GM21529 (cell line): Measurements from ENCODE around the gene KCNQ1OT1.

ENCODE experiments used
- ATAC-seq: cut with Tn5 transposase; IDR thresholded peaks from one replicate; pipeline ENCODE4 v1.9.1; 2021; ENCODE audit not compliant: unreplicated experiment

The KCNQ1OT1 gene

DNA sequence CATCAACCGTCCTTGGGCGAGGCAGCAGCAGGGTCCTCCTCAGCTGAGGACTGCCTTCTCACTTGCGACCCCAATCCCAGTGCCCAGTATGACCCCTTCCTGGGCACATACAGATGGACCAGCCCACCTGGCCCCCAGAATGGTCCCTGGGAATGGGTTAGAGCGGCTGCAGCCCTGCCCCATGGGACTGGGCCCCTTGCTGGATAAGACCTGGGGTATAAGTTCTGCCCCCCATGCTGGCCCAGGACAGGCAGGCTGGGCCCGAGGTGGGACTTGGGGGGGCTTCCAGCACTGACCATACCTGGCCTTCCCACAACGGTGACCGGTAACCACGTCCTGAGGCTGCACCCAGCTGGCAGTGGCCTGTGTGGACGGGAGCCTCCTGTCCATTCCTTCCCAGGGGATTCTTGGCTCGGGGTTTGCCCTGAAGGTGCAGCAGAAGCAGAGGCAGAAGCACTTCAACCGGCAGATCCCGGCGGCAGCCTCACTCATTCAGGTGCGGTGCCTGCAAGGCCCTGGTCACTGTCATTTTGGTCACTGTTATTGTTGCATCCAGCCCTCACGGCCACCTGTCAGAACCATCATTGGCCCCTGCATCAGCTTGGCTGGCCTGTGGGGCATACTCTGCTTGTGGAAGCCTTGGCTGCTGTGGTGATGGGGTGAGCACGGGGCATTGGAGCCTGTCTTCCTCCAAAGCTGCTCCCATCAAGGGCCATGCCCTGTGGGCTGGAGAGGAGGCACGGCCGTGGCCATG lies 114.8 kb downstream of the KCNQ1OT1 start:
- ATAC-seq = no peak

DNA sequence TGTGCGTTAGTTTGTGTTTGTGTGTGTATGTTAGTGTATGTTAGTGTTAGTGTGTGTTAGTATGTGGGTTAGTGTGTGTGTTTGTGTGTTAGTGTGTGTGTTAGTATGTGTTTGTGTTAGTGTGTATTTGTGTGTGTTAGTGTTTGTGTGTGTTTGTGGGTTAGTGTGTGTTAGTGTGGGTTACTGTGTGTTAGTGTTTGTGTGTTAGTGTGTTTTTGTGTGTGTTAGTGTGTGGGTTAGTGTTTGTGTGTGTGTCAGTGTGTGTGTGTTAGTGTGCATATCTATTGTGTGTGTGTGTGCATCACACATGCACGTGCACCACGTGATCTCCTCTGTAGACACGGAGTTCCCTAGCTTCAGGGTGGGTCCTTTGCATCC lies 115.4 kb downstream of the KCNQ1OT1 start:
- ATAC-seq = no peak

DNA sequence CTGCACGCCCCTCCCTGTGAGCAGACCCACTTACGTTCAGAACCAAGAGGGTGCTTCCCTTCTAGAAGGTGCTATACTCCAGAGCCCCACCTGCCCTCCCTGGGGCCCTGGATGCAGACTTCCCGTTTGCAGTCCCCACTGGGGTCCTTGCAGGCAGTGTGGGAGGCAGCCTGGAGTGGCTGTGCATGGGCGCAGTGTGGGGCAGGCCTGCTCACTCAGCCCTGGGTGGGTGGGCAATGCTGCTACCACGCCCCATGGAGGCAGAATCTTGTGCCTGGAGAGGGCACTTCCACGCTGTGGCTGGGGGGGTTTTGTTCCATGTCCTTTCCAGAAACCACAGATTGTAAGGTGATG lies 116.2 kb downstream of the KCNQ1OT1 start:
- no peak for ATAC-seq

DNA sequence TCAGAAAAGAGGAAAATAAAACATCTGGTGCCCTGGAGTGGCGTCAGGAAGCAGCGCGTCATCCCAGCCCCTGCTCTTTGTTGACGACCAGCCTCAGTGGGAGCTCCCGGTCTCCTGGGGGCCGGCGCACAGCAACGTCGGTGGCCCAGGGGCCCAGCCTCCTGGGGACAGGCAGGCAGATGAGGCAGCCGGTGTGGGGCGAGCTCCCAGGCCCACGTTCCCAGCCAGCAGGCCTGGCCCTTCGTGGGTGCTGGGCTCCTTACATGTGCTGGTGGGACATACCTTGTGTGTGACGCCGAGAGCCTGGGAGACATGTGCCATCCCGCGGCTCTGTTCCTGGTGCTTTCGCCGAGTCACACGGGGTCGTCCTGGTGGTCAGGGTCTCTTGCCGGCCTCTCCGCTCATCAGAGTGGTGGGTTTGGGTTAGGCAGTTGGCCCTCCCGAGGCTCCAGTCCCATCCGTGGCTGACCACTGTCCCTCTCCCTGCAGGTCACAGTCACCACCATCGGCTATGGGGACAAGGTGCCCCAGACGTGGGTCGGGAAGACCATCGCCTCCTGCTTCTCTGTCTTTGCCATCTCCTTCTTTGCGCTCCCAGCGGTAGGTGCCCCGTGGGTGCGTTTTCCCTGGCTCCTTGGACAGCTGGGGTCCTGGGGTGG lies 116.7 kb downstream of the KCNQ1OT1 start:
- ATAC-seq = no peak

DNA sequence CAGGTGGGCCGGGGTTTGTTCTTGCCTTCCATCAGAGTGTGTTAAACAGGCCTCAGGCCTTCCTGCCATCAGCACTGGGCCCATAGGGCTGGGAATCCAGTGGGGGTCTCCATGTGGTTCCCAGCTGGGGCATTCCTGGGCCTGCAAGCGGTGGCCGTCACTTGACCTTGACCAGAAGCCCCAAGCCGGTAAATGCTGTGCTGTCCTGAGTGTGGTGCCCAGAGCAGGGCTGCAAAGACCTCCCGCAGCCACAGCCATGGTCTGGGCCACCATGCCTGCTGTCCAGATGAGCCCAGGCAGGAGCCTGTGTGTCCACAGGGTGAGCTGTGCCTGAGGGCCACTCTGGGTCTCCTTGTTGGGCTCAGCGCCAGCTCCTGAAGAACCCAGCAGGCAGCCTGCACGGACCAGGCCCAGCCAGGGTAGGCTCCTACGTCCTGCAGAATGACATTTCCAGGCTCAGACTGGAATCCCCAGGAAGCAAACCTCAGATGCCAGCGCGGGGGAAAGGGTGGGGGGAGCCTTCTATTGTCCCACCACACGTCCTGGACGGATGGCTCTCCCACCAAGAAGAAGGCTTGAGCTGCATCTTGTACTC lies 117.3 kb downstream of the KCNQ1OT1 start:
- no peak for ATAC-seq

DNA sequence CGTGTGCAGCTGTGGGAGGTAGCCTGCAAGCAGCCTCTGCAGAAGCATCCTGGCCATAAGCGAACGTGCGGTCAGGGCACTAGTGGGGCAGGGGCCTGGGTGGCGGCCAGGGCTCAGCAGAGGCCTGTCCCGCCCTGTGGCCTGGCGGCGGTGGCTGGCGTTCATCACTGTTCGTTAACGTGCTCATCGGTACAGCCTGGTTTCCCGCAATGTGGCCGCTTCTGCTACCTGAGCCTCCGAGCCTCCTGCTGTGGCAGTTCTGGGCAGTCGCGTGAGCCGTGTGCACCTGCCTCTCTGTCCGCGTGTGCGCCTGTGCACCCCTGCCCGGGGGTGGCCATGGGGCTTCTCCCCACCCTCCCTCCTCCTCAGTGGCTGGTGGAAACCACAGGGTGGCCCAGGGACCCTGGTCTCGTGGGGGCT lies 117.9 kb downstream of the KCNQ1OT1 start:
- no peak for ATAC-seq

DNA sequence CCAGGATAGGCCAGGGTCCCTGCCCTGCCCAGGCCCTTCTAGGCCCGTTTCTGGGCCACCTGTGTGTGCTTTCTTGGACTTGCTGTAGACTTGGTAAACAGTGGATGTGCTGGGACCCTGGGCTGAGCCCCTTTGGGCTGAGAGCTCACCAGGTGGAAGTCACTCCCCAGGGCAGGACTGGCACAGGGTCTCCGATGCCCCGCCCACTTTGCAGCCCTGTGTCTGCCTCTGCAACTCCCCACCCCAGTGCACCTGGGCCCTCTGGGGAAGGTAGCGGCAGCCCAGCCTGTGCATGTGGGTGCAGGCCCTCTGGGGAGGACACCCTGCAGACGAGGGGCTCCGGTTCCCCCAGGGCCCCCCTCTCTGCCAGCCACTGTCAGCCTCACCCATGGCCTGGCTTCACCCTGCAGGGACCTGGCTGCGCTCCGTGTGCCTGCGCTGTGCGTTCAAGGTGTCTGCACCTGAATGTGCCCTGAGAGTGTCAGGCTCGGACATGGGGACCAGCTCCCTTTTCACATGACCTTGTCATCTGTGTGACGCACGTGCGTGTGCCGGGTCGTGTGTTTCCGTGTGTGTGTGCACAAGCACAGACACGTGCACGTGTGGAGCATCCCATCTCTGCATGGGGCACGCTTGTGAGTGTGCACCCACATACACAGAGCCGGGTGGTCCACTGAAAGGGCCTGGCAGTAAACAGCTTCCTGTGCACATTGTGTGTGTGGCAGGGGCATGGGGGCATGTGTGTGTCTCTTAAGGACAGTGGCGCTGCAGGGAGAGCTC lies 118.5 kb downstream of the KCNQ1OT1 start:
- no peak for ATAC-seq

DNA sequence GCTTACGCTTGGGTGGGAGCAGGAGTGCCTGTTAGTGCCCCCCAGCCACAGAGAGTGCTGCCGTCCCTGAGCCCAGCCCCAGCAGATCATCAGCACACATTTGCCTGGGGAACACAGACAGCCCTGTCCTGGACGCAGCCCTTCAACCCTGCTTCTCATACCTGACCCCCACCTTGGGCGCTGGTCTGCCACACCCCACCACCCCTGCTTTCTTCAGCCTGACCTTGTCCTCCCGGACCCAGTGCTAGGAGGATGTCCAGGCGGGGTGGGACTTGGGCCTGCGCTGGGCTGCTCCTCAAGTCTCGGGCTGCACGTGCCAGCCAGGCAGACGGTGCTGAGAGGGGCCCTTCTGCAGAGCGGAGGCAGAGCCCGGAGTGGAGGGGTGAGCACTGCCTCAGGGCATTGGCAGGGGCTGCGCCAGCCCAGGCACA lies 119.2 kb downstream of the KCNQ1OT1 start:
- ATAC-seq = no peak

DNA sequence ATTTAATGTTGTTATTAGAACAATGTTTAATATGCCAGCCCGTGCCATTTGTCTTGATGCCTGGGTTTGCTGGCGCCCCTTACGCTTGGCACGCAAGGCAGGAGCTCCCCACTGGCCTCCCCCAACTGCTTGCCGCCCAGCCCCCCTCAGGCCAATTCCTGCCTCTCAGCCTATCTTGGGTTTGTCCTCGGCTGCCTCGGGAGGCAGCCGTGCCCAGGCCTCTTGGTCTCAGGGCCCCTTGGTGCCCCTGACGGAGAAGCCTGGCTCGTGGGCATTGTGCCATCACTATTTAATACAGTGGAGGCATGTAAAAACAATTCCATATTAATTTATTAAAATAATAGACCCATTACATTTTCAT lies 119.8 kb downstream of the KCNQ1OT1 start:
- ATAC-seq = no peak

DNA sequence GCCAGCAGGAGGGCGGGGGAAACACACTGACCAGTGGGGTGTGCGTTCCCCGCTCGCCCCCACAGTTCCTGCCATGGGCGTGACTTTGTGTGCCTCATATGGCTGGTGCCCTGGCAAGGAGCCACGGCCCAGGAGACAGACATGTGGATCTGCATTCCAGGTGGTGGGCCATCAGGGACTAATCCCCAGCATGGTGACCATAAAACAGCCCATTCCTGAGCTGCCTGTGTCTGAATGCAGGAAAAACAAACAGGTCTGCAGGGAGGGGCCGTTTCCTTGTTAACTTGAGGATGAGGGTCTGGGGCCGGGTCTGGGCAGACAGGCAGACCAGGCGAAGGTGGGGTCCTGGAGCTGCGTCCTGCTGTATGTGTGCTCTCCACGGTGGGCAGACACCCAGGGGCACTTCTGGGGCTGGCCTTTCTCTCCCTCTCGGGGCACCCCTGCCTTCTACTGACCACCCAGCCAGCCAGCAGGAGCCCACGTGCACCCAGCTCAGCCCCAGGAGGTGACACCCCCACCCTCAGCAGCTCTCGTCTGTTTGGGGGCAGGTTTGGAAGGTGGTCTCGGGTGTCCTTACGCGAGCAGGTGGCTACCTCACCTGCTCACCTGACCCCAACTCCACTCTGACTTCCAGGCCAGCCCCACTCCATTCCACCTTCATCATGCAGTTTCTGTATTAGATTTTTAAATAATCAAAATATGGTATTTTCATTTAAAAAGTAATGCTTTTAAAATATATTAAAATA lies 120.3 kb downstream of the KCNQ1OT1 start:
- no peak for ATAC-seq

DNA sequence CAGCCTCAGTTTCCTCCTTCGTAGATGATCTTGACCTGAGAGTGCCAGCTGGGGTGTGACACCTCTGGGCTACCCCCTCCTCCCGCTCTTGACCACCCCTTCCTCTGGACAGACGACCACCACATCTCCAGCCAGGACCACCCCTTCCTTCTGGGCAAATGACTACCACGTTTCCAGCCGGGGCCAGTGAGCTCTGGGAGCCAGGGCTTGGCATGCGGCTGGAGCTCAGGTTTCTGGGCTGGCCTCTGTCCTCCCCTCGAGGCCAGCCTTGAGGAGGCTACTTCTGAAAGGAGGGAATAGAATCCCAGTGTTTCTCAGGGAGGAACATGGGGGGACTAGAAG lies 120.9 kb downstream of the KCNQ1OT1 start:
- ATAC-seq = no peak

DNA sequence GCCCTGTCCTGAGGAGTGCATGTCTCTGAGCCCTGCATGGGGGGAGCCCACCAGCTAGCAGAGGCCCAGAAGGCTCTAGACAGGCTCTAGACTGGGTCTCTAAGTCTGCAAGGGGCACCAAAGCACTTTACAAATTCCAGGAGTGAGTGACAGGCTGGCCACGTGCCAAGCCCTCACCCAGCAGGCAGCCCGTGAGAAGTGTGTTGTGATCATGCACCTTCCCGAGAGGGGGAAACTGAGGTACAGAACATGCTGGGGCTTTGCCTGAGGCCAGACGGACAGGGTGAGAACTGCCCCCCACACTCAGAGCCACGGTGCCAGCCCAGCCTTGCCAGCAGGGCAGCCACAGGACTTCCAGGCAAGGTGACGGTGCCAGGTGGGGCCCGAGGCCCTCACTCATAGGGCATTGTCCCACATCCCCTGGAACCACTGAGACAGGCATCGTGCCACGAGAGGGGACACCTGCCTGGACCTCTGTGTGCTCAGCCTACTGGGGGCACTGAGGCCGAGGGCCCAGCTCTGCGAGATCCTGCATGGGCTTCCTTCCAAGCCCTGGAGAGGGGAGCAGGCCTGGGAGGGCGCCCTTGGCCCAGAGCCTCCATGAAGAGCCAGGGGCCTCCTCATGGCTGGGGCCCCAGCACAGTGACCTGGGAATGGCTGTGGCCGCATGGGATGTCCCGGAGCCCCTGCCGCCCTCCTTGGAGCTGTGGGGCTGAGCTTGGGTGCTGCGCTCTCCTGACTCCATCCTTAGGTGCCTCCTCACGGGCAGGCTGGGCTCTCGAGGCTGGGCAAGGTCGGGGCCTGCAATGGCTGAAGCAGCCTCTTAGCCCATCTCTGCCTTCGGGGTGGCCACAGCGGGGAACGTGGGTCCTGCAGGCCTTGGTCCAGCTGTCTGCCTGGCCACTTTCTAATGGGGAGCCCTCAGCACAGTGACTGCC lies 121.5 kb downstream of the KCNQ1OT1 start:
- ATAC-seq = no peak

DNA sequence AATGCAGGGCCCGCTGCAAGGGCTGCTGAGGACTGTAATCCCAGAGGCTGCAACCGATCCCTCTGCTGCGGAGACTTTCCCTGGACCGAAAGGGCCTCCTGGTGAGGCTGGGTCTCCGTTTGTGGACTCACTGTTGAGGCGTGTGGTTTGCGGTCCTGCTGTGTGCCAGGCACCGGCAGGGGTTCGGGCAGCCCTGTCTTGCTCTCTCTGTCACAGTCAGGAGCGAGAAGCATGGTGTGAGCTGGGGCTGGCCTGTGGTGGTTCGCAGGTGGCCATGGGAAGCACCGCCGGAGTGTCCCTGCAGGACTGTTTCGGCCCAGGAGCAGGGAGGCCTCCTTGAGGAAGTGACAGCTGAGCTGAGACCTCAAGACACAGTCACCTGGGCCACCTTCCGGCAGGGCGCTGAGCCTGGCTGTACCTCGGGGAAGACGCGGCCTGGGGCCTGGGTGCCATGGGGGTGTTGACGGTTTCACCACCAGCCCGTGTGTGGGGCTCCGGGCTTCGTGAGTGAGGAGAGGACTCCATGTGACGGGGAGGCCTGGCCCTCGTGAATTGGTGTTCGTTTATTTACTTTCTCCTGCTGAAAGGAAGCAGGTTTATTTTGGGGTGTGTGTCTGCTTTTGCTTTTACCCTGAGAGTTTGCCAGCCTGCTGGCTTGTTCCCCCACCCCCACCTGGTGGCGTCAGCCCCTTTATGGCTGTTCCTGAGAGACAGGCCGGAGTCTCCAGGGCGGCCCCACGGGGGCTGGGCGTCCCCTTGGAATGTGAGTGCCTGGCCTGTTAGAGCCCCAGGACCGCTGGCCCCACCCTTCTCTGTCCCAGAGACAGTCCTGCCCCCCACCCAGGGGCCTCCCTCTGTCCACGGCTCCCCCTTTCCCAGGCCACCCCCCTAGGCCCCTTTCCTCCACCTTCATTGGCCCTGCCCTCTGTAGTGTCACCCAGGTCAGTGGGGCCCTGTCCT lies 122.5 kb downstream of the KCNQ1OT1 start:
- no peak for ATAC-seq

DNA sequence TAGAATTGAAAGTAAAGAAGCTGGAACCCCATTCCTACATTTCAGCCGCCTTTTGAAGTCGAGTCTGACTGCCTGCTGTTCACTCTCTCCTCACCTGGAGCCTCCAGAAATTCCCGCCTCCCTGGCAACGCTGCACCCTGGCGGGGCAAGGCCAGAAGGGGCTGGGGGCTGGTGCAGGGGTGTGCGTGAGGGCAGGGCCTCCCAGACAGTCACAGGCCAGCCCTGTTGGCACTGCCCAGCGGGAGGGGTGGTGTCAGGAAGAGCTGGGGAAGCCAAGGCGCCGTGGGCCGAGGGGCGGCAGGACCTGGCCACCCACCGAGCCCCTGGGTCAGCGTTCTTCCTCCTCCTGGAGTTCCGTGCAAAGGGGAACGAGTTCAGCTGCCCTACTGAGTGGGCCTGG lies 123.2 kb downstream of the KCNQ1OT1 start:
- no peak for ATAC-seq

DNA sequence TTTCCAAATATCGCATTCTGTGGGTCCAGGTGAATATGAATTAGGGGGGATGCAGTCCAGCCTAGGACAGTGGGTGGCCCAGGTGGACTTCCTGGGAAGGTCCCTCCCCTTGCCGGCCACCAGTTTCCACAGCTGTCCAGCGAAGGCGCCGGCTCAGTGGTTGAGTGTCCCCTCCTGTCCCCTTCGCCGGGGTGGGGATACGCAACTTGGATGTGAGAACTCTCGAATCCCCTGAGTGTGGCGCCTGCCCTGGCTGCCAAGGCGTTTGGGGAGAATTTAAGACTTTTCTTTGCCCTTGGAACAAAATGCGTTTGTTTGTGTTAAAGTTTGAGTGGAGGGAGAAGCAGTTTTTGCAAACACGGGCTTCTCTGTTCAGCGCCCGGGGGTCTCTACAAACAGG lies 123.7 kb downstream of the KCNQ1OT1 start:
- ATAC-seq = no peak

DNA sequence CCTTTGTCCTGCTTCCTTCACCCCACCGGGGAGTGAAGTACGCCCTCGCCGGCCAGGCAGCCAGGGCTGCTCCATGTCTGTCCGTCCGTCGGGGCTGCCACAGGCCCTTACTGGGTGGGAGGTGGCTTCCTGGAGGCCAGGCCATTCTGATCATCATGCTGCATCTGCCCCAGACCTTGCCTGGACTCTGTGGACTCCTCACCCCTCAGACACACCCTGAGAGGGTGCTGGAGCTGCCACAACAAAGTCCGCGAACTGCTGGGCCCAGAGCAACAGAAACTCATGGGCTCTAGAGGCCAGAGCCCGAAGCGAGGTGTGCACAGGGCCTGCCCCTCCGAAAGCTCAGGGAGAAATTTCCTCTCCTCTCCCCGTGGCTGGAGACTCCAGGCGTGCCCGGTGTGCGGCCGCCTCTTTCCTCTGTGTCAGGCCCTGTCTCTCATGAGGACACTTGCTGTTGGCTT lies 124.2 kb downstream of the KCNQ1OT1 start:
- ATAC-seq = no peak

DNA sequence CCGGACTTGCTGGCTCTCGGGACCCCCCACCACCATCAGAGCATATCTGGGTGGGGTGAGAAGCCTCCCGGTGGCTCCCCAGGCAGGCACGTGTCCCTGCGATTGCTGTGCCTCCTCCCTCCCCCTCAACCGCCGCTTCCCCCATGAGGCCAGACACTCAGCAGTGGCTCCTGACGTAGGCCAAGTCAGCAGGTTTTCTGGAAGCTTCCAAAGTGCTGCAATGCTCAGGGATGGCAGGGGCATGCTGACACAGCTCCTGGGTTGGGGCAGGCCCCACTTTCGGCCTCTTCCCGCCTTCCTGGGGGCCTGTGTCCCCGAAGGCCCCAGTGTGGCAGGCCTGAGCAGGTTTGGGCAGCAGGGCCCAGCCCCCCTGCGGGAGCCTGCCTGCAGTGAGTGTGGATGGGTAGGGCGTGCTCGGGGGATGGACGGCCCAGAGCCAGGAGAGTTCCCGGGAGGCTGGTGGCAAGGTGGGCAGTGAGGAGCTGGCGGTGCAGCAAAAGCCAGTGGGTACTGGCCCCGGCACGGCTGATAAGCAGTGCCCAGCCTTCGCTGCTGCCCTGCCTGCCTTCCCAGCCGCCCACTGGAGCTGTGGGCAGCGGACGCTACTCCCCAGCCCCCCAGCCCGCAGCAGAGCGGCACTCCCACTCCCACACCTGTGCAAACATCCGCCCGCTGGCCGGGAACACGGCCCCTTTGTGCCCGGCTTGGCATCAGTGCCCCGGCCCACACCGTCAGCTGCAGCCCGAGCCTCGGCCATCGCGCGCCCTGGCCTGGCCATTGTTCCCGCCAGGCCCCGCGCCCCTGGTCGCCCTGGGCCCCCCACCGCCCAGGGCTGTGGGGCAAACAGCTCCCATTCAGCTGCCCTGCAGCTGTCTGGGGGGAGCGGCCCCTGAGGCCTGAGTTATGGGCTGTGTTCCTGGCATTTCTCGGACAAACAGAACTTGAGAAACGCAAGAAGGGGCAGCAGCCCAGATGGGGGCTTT lies 125.0 kb downstream of the KCNQ1OT1 start:
- no peak for ATAC-seq
